ENCODE data around the gene ADH5.

DNA sequence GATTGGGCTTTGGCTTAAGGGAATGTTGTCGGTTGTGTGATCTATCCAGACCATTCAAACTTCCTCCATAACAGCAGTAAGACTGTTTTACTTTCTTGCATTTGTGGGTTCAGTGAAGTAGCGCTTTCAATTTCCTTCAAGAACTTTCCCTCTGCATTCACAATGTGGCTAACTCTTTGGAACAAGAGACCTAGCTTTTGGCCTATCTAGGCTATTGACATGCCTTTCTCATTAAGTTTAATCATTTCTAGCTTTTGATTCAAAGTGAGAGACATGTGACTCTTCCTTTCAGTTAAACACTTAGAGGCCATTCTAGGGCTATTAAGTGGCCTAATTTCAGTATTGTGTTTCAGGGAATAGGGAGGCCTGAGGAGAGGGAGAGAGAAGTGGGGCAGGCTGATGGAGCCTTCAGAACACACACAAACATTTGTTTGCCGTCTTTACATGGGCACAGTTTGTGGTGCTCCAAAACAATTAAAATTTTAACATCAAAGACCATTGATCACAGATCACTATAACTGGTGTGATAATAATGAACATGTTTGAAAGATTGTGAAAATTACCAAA, 34.1 kb downstream of the ADH5 start:
- TF ChIP-seq RAD21 (IDR thresholded peaks at IDR 0.05; ENCODE audit: low read depth) = no peak
- TF ChIP-seq, protein P1, sequence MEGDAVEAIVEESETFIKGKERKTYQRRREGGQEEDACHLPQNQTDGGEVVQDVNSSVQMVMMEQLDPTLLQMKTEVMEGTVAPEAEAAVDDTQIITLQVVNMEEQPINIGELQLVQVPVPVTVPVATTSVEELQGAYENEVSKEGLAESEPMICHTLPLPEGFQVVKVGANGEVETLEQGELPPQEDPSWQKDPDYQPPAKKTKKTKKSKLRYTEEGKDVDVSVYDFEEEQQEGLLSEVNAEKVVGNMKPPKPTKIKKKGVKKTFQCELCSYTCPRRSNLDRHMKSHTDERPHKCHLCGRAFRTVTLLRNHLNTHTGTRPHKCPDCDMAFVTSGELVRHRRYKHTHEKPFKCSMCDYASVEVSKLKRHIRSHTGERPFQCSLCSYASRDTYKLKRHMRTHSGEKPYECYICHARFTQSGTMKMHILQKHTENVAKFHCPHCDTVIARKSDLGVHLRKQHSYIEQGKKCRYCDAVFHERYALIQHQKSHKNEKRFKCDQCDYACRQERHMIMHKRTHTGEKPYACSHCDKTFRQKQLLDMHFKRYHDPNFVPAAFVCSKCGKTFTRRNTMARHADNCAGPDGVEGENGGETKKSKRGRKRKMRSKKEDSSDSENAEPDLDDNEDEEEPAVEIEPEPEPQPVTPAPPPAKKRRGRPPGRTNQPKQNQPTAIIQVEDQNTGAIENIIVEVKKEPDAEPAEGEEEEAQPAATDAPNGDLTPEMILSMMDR (IDR thresholded peaks at IDR 0.05 in 2 of 3, conservative IDR thresholded peaks at IDR 0.05 in 1 of 3; ENCODE audit: borderline replicate concordance in 1 of 3, insufficient read depth in 1 of 3, low read depth in 2 of 3, low read length in 2 of 3) = no peak
- TF ChIP-seq ZFX (IDR thresholded peaks at IDR 0.05) = no peak
- TF ChIP-seq EZH2 (IDR thresholded peaks at IDR 0.05) = no peak
- TF ChIP-seq, protein P2, sequence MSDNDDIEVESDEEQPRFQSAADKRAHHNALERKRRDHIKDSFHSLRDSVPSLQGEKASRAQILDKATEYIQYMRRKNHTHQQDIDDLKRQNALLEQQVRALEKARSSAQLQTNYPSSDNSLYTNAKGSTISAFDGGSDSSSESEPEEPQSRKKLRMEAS (IDR thresholded peaks at IDR 0.05) = no peak
- no peak for TF ChIP-seq POLR2A (IDR thresholded peaks at IDR 0.05; ENCODE audit: borderline replicate concordance, extremely low read depth, insufficient read depth, insufficient read length)
- no peak for TF ChIP-seq SIN3A (IDR thresholded peaks at IDR 0.05; ENCODE audit: low read depth)
- no peak for TF ChIP-seq EZH2phosphoT487 (IDR thresholded peaks at IDR 0.05; ENCODE audit: borderline replicate concordance)
- TF ChIP-seq, protein P3, sequence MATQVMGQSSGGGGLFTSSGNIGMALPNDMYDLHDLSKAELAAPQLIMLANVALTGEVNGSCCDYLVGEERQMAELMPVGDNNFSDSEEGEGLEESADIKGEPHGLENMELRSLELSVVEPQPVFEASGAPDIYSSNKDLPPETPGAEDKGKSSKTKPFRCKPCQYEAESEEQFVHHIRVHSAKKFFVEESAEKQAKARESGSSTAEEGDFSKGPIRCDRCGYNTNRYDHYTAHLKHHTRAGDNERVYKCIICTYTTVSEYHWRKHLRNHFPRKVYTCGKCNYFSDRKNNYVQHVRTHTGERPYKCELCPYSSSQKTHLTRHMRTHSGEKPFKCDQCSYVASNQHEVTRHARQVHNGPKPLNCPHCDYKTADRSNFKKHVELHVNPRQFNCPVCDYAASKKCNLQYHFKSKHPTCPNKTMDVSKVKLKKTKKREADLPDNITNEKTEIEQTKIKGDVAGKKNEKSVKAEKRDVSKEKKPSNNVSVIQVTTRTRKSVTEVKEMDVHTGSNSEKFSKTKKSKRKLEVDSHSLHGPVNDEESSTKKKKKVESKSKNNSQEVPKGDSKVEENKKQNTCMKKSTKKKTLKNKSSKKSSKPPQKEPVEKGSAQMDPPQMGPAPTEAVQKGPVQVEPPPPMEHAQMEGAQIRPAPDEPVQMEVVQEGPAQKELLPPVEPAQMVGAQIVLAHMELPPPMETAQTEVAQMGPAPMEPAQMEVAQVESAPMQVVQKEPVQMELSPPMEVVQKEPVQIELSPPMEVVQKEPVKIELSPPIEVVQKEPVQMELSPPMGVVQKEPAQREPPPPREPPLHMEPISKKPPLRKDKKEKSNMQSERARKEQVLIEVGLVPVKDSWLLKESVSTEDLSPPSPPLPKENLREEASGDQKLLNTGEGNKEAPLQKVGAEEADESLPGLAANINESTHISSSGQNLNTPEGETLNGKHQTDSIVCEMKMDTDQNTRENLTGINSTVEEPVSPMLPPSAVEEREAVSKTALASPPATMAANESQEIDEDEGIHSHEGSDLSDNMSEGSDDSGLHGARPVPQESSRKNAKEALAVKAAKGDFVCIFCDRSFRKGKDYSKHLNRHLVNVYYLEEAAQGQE (IDR thresholded peaks at IDR 0.05; ENCODE audit: low read depth) = no peak
- no peak for TF ChIP-seq ELF1 (IDR thresholded peaks at IDR 0.05; ENCODE audit: borderline replicate concordance, low read depth)
- no peak for TF ChIP-seq CBX3 (IDR thresholded peaks at IDR 0.05; ENCODE audit: low read depth)

All from HCT116 (cell line).